GM21447 (cell line): Measurements from ENCODE around the gene ZNF644.
"Not testable (repeated sequence)": the region's sequence is repeated elsewhere in the genome, so short reads cannot be mapped to it uniquely, and the experiment has no call there.

Source experiments
- ATAC-seq: cut with Tn5 transposase; IDR thresholded peaks from one replicate; pipeline ENCODE4 v1.9.1; 2021; ENCODE audit not compliant: unreplicated experiment

Gene ZNF644

DNA sequence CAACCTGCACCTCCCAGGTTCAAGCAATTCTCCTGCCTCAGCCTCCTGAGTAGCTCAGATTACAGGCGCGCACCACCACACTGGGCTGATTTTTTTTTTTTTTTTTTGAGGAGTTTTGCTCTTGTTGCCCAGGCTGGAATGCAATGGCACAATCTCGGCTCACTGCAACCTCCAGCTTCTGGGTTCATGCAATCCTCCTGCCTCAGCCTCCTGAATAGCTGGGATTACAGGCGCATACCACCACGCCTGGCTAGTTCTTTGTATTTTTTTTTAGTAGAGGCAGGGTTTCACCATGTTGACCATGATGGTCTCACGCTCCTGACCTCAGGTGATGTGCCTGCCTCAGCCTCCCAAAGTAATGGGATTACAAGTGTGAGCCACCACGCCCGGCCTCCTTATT is 93.6 kb downstream of the ZNF644 start:
- ATAC-seq: not testable (repeated sequence)

DNA sequence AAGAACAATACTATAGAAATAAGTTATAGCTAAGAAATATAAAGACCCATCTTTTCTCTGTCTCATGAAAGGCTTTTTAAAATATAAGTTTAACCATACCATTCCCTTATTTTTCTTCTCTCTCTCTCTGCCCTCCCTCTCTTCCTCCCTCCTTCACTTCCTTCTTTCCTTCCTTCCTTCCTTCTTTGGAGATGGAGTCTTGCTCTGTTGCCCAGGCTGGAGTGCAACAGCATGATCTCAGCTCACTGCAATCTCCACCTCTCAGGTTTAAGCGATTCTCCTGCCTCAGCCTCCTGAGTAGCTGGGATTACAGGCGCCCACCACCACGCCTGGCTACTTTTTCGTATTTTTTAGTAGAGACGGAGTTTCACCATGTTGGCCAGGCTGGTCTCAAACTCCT is 94.2 kb downstream of the ZNF644 start:
- not testable (repeated sequence) for ATAC-seq

DNA sequence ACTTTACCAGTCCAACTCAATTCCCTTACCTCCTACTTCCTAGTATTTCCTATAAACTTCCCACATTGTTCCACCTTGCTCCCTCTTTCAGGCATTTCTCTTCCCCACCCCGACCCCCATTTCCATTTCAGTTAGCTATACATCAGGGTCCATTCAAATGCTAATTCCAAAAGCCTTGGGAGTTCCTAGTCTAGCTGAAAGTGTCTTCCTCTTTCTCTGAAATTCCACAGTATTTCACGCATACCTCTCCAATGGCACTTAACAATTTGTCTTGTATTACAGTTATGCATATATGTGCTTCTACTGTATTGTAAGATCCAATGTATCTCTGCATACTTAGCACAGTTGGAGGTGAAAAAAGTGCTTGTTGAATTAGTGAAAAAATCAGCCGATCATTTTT is 94.9 kb downstream of the ZNF644 start:
- no peak for ATAC-seq

DNA sequence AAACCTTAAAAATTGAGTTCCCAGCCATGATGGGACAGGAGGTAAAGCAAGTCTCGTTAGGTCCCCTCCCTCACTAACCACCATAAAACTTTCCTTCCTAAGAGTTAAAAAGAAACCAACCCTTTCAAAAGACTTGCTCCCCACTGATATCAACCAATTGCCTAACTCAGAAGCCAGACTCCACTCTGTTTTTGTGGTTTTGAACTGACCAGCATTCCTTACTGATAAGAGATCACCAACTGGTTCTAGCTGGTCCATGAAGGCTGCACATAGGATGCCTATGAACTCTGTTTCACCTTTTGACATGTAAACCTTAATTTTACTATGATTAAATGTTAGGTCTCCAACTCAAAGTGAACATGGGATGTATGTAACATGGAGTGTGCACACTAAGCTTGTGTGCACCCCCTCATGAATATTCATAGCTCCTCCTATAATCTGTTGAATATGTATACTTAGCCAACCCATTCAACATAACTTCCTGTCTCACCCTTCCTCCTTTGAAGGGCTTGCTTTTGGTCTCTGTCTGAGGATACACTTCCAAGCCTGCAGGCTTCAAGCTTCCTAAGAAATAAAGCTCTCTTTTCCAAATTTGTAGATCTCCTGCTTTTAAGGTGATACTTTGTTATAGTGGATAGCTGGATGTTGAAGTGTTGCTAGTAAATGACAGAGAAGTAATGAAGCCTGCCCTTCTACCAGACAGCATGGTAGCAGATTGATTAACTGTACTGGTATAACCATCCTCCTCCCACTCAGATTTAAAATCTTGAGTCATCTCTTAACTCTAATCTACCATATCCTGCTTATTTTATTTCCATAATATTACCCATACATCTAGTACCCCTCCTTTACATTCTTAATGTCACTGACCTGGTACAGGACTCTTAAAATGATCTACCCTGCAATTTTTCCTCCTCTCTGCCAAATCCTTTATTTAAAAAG is 95.6 kb downstream of the ZNF644 start:
- ATAC-seq: no peak

DNA sequence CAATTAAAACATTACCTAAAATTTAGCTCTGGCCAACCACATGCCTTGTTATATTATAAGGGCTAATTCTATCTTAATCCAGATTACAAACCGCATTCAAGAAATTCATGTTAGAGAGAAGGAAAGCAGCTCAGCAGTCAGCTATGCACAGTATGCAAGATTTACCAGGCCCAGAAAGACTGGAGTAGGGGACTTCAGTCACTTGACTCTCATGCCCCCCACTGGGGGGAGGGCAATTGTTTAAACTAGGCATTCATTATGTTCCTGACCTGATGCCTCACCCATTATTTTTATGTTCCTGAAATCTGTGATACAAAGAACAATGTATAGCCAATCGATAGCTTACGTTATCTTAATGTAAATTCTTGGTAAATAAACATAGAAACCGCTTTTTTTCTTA is 96.9 kb downstream of the ZNF644 start:
- no peak for ATAC-seq

DNA sequence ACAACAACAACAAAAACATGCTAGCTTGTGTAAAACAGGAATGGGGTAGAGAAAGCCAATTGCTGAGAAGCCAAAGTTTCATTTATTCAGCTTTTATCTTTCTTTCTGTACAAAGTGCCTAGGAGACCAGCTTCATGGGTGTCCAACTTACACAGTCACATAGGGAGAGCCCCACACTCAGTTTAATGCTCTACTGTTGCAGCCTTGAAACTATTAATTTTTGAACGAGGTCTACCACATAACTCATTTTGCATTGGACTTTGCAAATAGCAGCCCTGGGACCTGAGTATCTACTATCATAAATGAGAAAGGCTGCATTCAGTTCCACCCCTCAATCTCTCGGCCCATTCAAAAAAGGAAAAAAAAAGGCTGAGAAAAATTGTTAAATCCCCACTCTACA is 98.8 kb downstream of the ZNF644 start:
- ATAC-seq: no peak

DNA sequence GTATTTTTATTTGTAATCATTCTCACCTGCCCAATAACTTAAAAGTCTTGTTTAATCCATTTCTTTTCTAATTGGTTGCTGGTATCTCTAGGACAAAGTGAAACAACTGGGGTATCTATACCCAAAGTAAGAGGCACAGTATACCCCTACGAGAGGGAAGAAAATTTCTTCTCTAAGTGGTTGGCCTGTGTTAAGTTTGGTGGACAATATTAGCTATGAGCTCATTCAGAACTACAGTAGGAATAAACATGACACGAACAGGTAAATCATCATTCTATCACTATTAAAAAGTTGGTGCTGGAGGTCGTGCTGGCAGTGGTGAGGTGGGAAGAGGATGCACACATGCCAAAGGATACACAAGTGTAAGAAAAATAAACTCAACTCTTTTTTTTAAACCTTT is 99.6 kb downstream of the ZNF644 start:
- ATAC-seq: no peak

DNA sequence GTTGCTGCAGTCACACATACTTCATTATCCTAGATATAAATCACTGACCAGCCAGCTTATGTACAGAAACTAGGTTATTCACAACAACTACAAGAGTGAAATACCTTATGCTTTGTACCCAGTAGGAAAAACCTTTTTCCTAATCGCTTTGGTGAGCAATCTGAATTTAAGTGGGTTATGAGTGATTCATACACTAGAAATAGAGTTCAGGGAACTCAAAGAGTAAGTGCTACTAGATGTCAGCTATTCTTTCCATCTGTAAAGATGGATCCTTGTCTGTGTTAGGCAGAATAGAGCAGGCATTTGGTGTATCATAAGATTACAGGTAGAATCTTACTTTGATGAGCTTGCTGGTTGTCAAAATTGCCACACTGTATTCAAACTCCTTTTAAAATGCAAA is 101.9 kb downstream of the ZNF644 start:
- no peak for ATAC-seq

DNA sequence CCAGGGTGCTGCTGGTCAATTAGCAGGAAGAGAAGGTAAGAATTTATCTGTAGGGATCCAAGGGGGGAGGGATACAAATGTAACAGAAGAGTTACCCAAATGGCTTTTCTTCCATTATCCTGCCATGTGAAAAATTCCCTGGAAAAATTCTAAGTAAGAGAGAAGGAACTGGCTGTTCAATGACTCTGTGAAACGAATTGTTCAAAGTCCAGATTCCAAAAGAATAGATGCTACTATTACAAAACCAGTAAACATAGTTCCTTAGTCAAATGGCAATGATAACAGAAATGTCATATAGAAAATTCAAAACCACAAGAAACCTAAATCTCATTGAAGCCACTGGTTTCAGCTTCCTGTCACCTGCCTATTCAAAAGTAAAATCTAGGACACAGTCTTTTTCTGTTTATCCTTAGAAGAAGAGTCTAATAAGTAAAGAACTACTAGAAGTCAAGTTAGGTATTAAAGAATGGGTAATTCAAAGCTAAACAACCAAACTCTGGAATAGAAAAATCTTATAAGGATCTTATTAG is 102.6 kb downstream of the ZNF644 start:
- peak; percentile 51 for ATAC-seq

DNA sequence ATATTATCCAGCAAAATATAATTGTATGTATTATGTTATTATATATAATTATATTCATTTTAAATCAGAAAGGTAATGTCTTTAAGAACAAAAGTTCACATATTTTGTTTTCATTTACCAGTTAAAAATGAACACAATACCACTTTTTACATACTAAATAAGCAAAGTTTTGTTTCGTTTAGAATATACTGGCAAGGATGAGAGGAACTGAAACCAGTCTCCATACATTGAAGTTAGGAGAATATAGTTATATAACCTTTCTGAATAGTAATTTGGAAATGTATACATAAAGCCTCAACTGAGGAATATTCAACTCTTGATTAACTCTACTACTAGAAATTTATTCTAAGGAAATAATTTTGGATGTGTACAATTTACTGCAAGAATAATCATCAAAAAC is 110.5 kb downstream of the ZNF644 start:
- ATAC-seq: no peak

DNA sequence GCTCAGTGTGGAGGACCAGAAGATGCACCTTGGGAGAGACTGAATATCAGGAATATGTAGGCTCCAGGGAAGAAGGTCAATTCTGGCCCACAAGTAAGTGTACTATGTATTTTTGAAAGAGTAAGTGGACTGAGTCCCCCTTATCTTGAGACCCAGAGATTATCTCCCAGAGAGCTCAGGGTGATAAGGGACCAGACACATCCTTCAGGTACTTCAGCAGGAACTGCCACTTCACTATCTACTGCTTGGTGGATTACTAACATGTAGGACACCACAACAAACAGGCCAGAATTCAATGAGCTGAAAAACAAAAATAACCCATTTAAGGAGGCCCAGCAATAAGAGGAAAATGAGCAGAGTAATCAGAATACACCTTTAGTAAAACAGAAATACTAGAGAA is 119.2 kb downstream of the ZNF644 start:
- no peak for ATAC-seq

DNA sequence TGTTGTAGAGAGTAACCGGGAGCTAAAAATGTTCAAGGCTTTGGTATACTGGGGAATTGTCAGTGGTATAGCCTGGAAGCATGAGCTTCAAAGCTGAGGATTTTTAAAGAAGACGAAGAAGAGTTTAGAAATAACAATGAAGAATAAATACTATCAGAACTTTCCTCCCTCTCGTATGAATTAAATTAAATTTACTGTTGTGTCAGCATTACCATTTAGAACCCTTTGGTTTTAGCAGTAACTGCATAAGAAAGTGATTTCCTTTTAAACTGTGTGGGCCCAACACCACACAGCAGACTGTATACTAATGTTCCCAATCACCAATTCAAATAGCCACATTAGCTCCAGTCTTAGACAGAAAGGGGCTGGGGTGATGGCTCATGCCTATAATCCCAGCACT is 122.6 kb downstream of the ZNF644 start:
- ATAC-seq: no peak

DNA sequence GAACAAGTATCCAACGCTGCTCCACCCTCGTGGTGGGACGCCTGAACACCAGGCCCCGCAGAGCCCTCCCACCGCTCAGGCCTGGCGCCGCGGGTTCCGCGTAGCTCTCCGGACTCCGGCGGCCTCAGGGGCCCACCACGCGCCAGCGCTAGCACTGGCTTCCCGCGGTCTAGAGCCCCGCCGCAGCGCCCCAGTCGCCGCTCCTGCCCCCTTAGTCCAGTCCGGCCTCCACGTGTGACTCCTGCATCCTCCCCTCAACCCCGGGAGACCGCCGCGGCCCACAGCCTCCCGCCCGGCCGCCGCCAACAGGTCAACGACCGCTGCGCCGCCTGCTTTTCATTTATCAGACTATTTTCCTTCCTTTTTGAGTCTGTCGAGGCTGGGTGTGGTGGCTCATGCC is 128.2 kb downstream of the ZNF644 start:
- not testable (repeated sequence) for ATAC-seq

DNA sequence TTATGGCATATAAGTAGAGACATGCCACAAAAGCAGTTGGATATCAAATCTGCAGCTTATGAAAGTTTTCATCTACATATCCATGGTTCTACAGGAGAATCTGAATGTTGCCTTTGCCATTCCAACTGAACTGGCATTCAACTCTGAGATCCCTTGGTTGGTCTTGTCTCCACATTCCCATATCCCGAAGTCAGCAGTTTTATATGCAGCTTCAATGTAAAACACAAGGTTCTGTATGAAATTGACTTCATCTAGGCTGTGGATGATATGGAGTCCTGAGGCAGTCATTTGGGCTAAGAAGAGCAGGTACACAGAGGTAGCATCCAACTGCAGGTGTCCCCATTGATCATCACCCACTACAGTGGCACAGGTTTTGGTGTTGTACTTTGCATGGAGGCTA is 129.0 kb downstream of the ZNF644 start:
- not testable (repeated sequence) for ATAC-seq

DNA sequence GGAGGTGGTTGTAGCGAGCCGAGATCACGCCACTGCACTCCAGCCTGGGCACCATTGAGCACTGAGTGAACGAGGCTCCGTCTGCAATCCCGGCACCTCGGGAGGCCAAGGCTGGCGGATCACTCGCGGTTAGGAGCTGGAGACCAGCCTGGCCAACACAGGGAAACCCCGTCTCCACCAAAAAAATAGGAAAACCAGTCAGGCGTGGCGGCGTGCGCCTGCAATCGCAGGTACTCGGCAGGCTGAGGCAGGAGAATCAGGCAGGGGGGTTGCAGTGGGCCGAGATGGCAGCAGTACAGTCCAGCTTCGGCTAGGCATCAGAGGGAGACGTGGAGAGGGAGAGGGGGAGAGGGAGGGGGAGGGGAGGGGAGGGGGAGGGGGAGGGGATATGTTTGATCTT is 129.6 kb downstream of the ZNF644 start:
- ATAC-seq: not testable (repeated sequence)

DNA sequence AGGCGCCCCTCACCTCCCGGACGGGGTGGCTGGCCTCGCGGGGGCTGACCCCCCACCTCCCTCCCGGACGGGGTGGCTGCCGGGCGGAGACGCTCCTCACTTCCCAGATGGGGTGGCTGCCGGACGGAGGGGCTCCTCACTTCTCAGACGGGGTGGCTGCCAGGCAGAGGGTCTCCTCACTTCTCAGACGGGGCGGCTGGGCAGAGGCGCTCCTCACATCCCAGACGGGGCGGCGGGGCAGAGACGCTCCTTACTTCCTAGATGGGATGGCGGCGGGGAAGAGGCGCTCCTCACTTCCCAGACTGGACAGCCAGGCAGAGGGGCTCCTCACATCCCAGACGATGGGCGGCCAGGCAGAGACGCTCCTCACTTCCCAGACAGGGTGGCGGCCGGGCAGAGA is 130.1 kb downstream of the ZNF644 start:
- not testable (repeated sequence) for ATAC-seq

DNA sequence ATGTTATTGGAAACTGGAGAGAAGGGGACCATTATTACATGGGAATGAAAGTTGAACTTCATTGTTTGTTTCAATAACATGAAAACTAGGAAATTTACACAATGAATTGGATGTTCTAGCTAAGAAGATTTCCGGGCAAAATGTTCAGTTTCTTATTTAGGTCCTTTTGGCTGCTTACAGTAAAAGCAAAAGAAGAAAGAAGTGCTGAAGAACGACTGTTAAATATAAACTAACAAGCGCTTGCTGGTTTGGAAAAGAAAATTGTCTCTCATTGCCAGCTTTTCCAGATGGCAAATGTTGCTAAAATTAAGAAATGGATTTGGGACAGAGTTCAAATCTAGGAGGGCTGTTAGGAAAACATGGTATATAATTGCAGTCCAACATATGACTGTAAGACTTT is 139.6 kb downstream of the ZNF644 start:
- ATAC-seq: no peak

DNA sequence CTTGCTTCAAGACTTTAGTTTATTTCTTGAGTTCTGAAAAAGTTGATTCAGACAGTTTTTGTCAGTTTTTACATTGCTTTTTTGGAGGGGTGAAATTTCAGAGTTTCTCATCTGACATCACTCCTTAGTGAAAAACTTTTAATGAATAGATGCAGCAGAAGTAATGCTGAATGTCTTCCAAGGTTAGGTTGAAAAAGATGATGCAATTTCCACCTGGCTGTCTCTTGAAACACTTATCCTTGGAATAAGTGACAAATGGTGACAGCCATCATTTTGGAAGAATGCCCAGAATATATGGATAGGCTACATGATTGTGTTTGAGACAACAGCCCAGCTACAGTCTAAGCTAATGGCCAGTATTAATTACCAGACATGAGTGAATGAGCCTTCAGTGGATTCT is 140.8 kb downstream of the ZNF644 start:
- ATAC-seq: no peak

DNA sequence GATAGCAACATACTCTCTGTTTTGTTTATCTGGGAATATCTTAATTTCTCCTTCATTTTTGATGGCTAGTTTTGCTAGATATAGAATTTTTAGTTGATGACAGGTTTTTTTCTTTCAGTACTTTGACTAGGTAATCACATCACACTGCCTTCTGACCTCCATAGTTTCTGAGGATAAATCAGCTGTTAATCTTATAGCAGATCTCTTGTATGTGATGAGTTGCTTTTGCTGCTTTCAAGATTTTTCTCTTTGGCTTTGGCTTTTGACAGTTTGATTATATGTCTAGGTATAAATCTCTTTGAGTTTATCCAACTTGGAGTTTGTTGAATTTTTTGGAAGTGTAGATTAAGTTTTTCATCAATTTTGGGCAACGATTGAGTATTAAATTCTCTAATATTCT is 142.6 kb downstream of the ZNF644 start:
- no peak for ATAC-seq

DNA sequence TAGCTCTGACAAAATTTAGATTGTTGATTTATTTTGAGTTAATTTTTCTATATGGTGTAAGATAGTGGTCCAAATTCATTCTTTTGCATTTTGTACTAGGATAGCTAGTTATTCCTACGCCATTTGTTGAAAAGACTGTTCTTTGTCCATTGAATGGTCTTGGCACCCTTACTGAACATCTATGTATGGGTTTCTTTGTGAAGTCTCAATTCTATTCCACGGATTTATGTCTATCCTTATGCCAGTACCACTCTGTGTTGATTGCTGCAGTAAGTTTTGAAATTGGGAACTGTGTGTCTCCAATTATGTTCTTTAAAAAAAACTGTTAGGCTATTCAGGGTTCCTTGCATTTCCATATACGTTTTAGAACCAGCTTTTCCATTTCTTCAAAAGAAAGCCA is 145.7 kb downstream of the ZNF644 start:
- no peak for ATAC-seq
